OCI-LY3 (cell line): ENCODE measurements around the gene TRIM29.

Experiments
- H2AFZ ChIP-seq: fragments of 200-600, 300-600 bp; shearing (Covaris generic); 2 replicates; pipeline ENCODE4 v1.6.0; 2014; ENCODE audit warnings: antibody characterized with exemption, low read depth, low read length
- H3K27ac ChIP-seq: fragments of 200-600, 300-600 bp; sonication (generic); 2 replicates; pipeline ENCODE4 v1.5.1; 2014; ENCODE audit warnings: mild to moderate bottlenecking, low read length, moderate library complexity, mixed read lengths
- H3K27me3 ChIP-seq: fragments of 200-600, 300-600 bp; sonication (generic); 2 replicates; pipeline ENCODE4 v1.6.1; 2014; ENCODE audit warnings: low read depth, low read length, mixed read lengths
- H3K36me3 ChIP-seq: fragments of 200-600, 300-600 bp; sonication (generic); replicated peaks from 2 replicates; pipeline ENCODE3; 2014; ENCODE audit warnings: low read depth, low read length, mixed read lengths
- H3K4me1 ChIP-seq: fragments of 300-600, 200-600 bp; sonication (generic); 2 replicates; pipeline ENCODE4 v1.6.1; 2014; ENCODE audit warnings: low read length, mixed read lengths
- H3K4me2 ChIP-seq: fragments of 200-600, 300-600 bp; sonication (generic); 2 replicates; pipeline ENCODE4 v1.6.1; 2014; ENCODE audit warnings: low read length, mixed read lengths
- H3K4me3 ChIP-seq: fragments of 300-600, 200-600 bp; sonication (generic); 2 replicates; pipeline ENCODE4 v1.5.1; 2014; ENCODE audit warnings: antibody characterized with exemption, mild to moderate bottlenecking, low read length, moderate library complexity
- H3K79me2 ChIP-seq: fragments of 300-600, 200-600 bp; shearing (Covaris generic); 2 replicates; pipeline ENCODE4 v1.6.1; 2014; ENCODE audit warnings: mild to moderate bottlenecking, low read length, mixed read lengths
- H3K9ac ChIP-seq: fragments of 300-600, 200-600 bp; shearing (Covaris generic); 2 replicates; pipeline ENCODE4 v1.6.0; 2014; ENCODE audit warnings: mild to moderate bottlenecking, low read length, moderate library complexity
- H3K9me3 ChIP-seq: fragments of 200-600, 300-600 bp; shearing (Covaris generic); 2 replicates; pipeline ENCODE4 v1.6.1; 2014; ENCODE audit warnings: low read length, mixed read lengths; ENCODE audit not compliant: insufficient read depth
- H4K20me1 ChIP-seq: fragments of 200-600, 300-600 bp; sonication (generic); 2 replicates; pipeline ENCODE4 v1.6.1; 2016; ENCODE audit warnings: low read length, mixed read lengths; ENCODE audit not compliant: insufficient read depth
- CTCF ChIP-seq: fragments of 200-600, 300-600 bp; sonication (generic); IDR thresholded peaks from 2 replicates; pipeline ENCODE4 v1.5.1; 2014; ENCODE audit warnings: antibody characterized with exemption, low read length, low read depth
- EZH2phosphoT487 ChIP-seq: fragments of 200-600 bp; shearing (Covaris generic); IDR thresholded peaks from 2 replicates; pipeline ENCODE4 v1.6.1; 2018; ENCODE audit warnings: antibody characterized with exemption, mixed run types, low read depth

TRIM29 gene

GRCh38 chr11:120117991-120118390 is 19.9 kb downstream of the TRIM29 start:
- no peaks in the 10 kb centered on the region for H3K9me3 ChIP-seq
- peaks cover 46% of the 10 kb centered on the region for H3K27me3 ChIP-seq

GRCh38 chr11:120116966-120117365 is 20.9 kb downstream of the TRIM29 start:
- H3K79me2 ChIP-seq, result no peaks in the 10 kb centered on the region
- no peak overlapping the region for H3K4me3 ChIP-seq
- H3K9ac ChIP-seq, result no peak overlapping the region
- peaks cover 55% of the 10 kb centered on the region for H3K27me3 ChIP-seq
- H3K4me2 ChIP-seq, result no peak overlapping the region
- H3K9me3 ChIP-seq, result no peaks in the 10 kb centered on the region
- no peaks in the 10 kb centered on the region for H3K4me1 ChIP-seq
- H3K27ac ChIP-seq, result no peak overlapping the region
- H4K20me1 ChIP-seq, result no peaks in the 10 kb centered on the region
- H2AFZ ChIP-seq, result no peak overlapping the region
- TF ChIP-seq EZH2phosphoT487 (no peak), CTCF (no peak)
- H3K36me3 ChIP-seq, result no peaks in the 10 kb centered on the region

More at GRCh38 chr11:120117991-120118390, 19.9 kb downstream of the TRIM29 start:
- Histone ChIP-seq H3K9ac (no peak overlapping the region), H3K4me3 (no peak overlapping the region), H4K20me1 (no peaks in the 10 kb centered on the region), H2AFZ (no peak overlapping the region), H3K79me2 (no peaks in the 10 kb centered on the region), H3K4me1 (no peaks in the 10 kb centered on the region), H3K36me3 (no peaks in the 10 kb centered on the region), H3K4me2 (no peak overlapping the region), H3K27ac (no peak overlapping the region)
- TF ChIP-seq EZH2phosphoT487, result no peak
- TF ChIP-seq CTCF, result no peak

GRCh38 chr11:120115272-120116000 is 22.5 kb downstream of the TRIM29 start:
- no peak overlapping the region for H3K27ac ChIP-seq
- peaks cover 62% of the 10 kb centered on the region for H3K27me3 ChIP-seq
- no peaks in the 10 kb centered on the region for H4K20me1 ChIP-seq
- no peaks in the 10 kb centered on the region for H3K79me2 ChIP-seq
- no peak overlapping the region for H2AFZ ChIP-seq
- H3K9me3 ChIP-seq, result no peaks in the 10 kb centered on the region
- H3K4me2 ChIP-seq, result no peak overlapping the region
- H3K36me3 ChIP-seq, result no peaks in the 10 kb centered on the region
- H3K4me3 ChIP-seq, result no peak overlapping the region
- H3K9ac ChIP-seq, result no peak overlapping the region
- TF ChIP-seq EZH2phosphoT487 (no peak), CTCF (no peak)
- no peaks in the 10 kb centered on the region for H3K4me1 ChIP-seq

GRCh38 chr11:120112174-120112796 is 25.6 kb downstream of the TRIM29 start:
- no peak overlapping the region for H3K9ac ChIP-seq
- H3K4me2 ChIP-seq, result no peak overlapping the region
- H3K27me3 ChIP-seq, result peaks cover 57% of the 10 kb centered on the region
- no peaks in the 10 kb centered on the region for H4K20me1 ChIP-seq
- no peak overlapping the region for H3K4me3 ChIP-seq
- no peaks in the 10 kb centered on the region for H3K36me3 ChIP-seq
- H3K79me2 ChIP-seq, result no peaks in the 10 kb centered on the region
- TF ChIP-seq CTCF, result peak; percentile 34
- TF ChIP-seq EZH2phosphoT487, result no peak
- peaks cover 4% of the 10 kb centered on the region; the same call in 1 of the 2 replicates for H3K4me1 ChIP-seq
- H3K9me3 ChIP-seq, result no peaks in the 10 kb centered on the region
- H2AFZ ChIP-seq, result no peak overlapping the region
- no peak overlapping the region for H3K27ac ChIP-seq
